Measurements from ENCODE around the gene UBQLN4.
A peak's percentile ranks its signal among the peaks of the same experiment; 100 is the strongest.

Gene UBQLN4

DNA sequence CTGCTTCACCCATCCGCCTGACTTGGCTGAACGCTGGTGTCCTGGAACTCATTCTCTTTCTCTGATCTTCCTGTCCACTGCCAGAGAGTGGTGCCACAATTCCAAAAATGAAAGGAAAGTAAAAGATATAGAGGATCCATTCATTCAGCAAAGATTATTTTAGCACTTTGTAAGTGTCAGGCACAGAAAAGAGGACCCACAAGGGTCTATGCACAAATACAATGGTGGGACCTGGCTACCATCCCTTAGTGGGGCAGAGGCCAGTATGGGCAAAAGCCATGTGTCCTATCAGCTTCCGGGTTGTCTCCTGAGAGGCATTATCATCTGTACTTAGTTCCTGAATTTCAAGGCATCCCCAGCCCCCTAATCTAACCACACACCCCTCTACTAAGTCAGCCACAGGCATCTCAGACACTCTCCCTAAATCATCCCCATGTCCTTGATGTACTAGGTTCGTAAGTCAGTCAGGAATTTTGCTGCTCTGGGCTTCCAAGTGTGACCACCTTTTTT, 51.9 kb downstream of the UBQLN4 start:
- no peak overlapping the region for H2BK15ac ChIP-seq (ENCODE audit: low read depth, poor library complexity, severe bottlenecking)

DNA sequence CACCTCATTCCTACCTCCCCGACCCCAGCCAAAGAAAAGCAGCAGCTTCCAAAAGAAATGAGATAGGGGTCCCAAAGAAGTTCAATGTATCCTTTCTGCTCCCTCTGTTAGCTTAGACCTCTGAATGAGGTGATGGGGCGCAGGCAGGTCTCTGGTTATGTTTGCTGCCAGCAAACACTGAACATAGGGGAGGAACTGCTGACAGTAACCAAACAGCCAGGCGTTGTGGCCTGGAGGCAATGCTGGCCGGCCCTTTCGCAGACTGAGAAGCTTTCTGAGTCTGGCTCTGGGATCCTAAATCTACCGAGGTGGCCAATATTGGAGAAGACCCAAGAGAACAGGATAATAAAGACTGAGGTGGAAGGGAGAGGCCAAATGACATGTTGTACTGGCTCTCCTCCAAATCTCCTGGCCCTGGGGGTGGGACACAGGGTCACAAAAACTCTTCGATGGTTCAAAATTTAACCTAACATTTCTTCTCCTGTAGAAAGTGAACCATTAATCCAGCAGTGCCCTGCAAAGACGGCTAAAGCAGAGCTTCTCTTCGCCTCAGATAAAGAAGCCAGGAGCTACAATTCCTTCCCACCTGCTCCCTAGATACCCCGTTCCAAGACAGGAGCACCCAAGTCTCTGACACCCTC, 52.5 kb downstream of the UBQLN4 start:
- H3K4ac ChIP-seq (ENCODE audit: low read depth in 1 of 2, low read length in 2 of 2): no peak overlapping the region
- no peak overlapping the region for H2BK12ac ChIP-seq (ENCODE audit: low read length in 2 of 2)
- no peak overlapping the region for H3K14ac ChIP-seq (ENCODE audit: low read length in 2 of 2)
- H3K18ac ChIP-seq (ENCODE audit: low read depth in 1 of 2, low read length in 2 of 2): no peak overlapping the region
- H3K9me3 ChIP-seq (ENCODE audit: control insufficient read depth, low read length): no peaks in the 10 kb centered on the region
- no peak overlapping the region for H2BK5ac ChIP-seq (ENCODE audit: low read depth, low read length, poor library complexity, severe bottlenecking)
- H3K9ac ChIP-seq (ENCODE audit: low read length): peak overlapping the region; percentile 62
- no peak overlapping the region for H2BK15ac ChIP-seq (ENCODE audit: low read depth, poor library complexity, severe bottlenecking)
- WGBS: 86% methylated on average over 10 of the region's 10 CpGs
- no peak overlapping the region for H3K27ac ChIP-seq (ENCODE audit: low read length, poor library complexity, severe bottlenecking)
- H3K79me1 ChIP-seq (replicated peaks; ENCODE audit: low read length, poor library complexity, severe bottlenecking): no peaks in the 10 kb centered on the region
- H2AK5ac ChIP-seq (ENCODE audit: low read length, severe bottlenecking): no peak overlapping the region
- no peak for DNase-seq
- H3K27me3 ChIP-seq (ENCODE audit: control insufficient read depth in 1 of 2, insufficient read depth in 1 of 2, low read length in 2 of 2): no peaks in the 10 kb centered on the region
- H3K4me3 ChIP-seq (ENCODE audit: insufficient read depth in 1 of 2, low read depth in 1 of 2, low read length in 2 of 2): peak overlapping the region in 1 of 2 experiments; percentile 54
- H4K8ac ChIP-seq (ENCODE audit: low read length): no peak overlapping the region
- H3K23ac ChIP-seq (ENCODE audit: low read length in 2 of 2): no peak overlapping the region
- H3K36me3 ChIP-seq (ENCODE audit: control insufficient read depth in 1 of 2, insufficient read depth in 2 of 2, low read depth in 1 of 2, low read length in 2 of 2): no peaks in the 10 kb centered on the region
- peak overlapping the region; percentile 8 for H2BK120ac ChIP-seq (ENCODE audit: low read depth, low read length)
- H3K4me2 ChIP-seq (ENCODE audit: low read length, poor library complexity, severe bottlenecking): no peak overlapping the region
- no peak overlapping the region for H4K91ac ChIP-seq (ENCODE audit: low read length)
- peaks cover 2% of the 10 kb centered on the region for H3K4me1 ChIP-seq (ENCODE audit: control insufficient read depth, insufficient read depth, low read depth, low read length)
- H2AFZ ChIP-seq (ENCODE audit: low read depth, low read length): no peak overlapping the region

More for the DNA sequence above, 51.9 kb downstream of the UBQLN4 start:
- no peak overlapping the region for H2BK12ac ChIP-seq (ENCODE audit: low read length in 2 of 2)
- H4K8ac ChIP-seq (ENCODE audit: low read length): no peak overlapping the region
- no peak overlapping the region for H2AK5ac ChIP-seq (ENCODE audit: low read length, severe bottlenecking)
- H3K27me3 ChIP-seq (ENCODE audit: control insufficient read depth in 1 of 2, insufficient read depth in 1 of 2, low read length in 2 of 2): no peaks in the 10 kb centered on the region
- WGBS: 91% methylated on average over 4 of the region's 4 CpGs
- no peaks in the 10 kb centered on the region for H3K9me3 ChIP-seq (ENCODE audit: control insufficient read depth, low read length)
- H3K9ac ChIP-seq (ENCODE audit: low read length): peak overlapping the region; percentile 62
- H3K23ac ChIP-seq (ENCODE audit: low read length in 2 of 2): no peak overlapping the region
- no peak overlapping the region for H3K14ac ChIP-seq (ENCODE audit: low read length in 2 of 2)
- no peak overlapping the region for H3K4ac ChIP-seq (ENCODE audit: low read depth in 1 of 2, low read length in 2 of 2)
- H2AFZ ChIP-seq (ENCODE audit: low read depth, low read length): no peak overlapping the region
- no peak overlapping the region for H2BK5ac ChIP-seq (ENCODE audit: low read depth, low read length, poor library complexity, severe bottlenecking)
- no peak overlapping the region for H3K18ac ChIP-seq (ENCODE audit: low read depth in 1 of 2, low read length in 2 of 2)
- peak overlapping the region in 1 of 2 experiments; percentile 54 for H3K4me3 ChIP-seq (ENCODE audit: insufficient read depth in 1 of 2, low read depth in 1 of 2, low read length in 2 of 2)
- H3K27ac ChIP-seq (ENCODE audit: low read length, poor library complexity, severe bottlenecking): no peak overlapping the region
- DNase-seq: no peak
- H2BK120ac ChIP-seq (ENCODE audit: low read depth, low read length): no peak overlapping the region
- H3K79me1 ChIP-seq (replicated peaks; ENCODE audit: low read length, poor library complexity, severe bottlenecking): no peaks in the 10 kb centered on the region
- peaks cover under 1 to 2% of the 10 kb centered on the region in 2 experiments for H3K36me3 ChIP-seq (ENCODE audit: control insufficient read depth in 1 of 2, insufficient read depth in 2 of 2, low read depth in 1 of 2, low read length in 2 of 2)
- H4K91ac ChIP-seq (ENCODE audit: low read length): no peak overlapping the region
- peaks cover 2% of the 10 kb centered on the region for H3K4me1 ChIP-seq (ENCODE audit: control insufficient read depth, insufficient read depth, low read depth, low read length)
- H3K4me2 ChIP-seq (ENCODE audit: low read length, poor library complexity, severe bottlenecking): no peak overlapping the region

DNA sequence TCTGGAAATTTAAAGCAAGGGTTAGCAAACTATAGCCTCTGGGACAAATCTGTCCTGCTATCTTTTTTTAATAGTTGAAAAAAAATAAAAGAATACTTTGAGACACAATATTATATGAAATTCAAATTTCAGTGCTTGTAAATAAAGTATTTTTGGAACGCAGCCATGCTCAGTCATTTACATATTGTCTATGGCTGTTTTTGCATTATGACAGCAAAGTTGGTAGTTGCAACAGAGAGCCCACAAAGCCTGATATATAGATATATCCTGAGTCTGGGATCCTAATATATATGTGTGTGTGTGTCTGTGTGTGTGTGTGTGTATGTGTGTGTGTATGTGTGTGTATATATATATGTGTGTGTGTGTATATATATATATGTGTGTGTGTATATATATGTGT, 53.6 kb downstream of the UBQLN4 start:
- WGBS: 100% methylated on average over 1 of the region's 1 CpG
- Histone ChIP-seq H3K36me3 (ENCODE audit: control insufficient read depth in 1 of 2, insufficient read depth in 2 of 2, low read depth in 1 of 2, low read length in 2 of 2) (no peaks in the 10 kb centered on the region), H3K79me1 (replicated peaks; ENCODE audit: low read length, poor library complexity, severe bottlenecking) (no peaks in the 10 kb centered on the region)

DNA sequence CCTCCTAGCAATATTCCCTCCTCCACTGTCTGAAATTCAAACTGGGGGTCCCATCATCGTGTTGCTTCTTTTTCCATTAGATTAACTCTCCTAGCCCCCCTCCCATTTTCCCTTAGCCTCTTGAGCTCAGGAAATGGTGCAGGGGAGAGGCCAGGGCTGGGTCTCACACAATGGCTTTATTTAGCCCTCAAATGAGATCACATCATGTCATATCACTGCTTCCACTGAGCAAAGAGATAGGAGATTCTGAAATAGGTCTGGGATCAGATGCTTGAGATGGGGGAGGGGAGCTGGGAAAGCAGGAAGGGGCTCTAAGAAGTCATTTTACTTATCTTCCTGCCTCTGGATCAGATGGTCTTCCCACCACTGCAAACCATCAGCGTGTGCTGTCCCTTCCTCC, 57.4 kb downstream of the UBQLN4 start:
- H3K9me3 ChIP-seq (ENCODE audit: control insufficient read depth, low read length): no peaks in the 10 kb centered on the region
- no peak overlapping the region for H3K14ac ChIP-seq (ENCODE audit: low read length in 2 of 2)
- H4K91ac ChIP-seq (ENCODE audit: low read length): no peak overlapping the region
- H3K4ac ChIP-seq (ENCODE audit: low read depth in 1 of 2, low read length in 2 of 2): no peak overlapping the region
- no peaks in the 10 kb centered on the region for H3K4me1 ChIP-seq (ENCODE audit: control insufficient read depth, insufficient read depth, low read depth, low read length)
- no peak overlapping the region for H3K27ac ChIP-seq (ENCODE audit: low read length, poor library complexity, severe bottlenecking)
- H2AFZ ChIP-seq (ENCODE audit: low read depth, low read length): no peak overlapping the region
- H2BK12ac ChIP-seq (ENCODE audit: low read length in 2 of 2): no peak overlapping the region
- no peak overlapping the region for H4K8ac ChIP-seq (ENCODE audit: low read length)
- H2BK120ac ChIP-seq (ENCODE audit: low read depth, low read length): no peak overlapping the region
- 33% methylated on average over 2 of the region's 2 CpGs for WGBS
- no peak overlapping the region for H3K23ac ChIP-seq (ENCODE audit: low read length in 2 of 2)
- no peak overlapping the region for H2BK15ac ChIP-seq (ENCODE audit: low read depth, poor library complexity, severe bottlenecking)
- H3K9ac ChIP-seq (ENCODE audit: low read length): no peak overlapping the region
- H2AK5ac ChIP-seq (ENCODE audit: low read length, severe bottlenecking): no peak overlapping the region
- H3K36me3 ChIP-seq (ENCODE audit: control insufficient read depth in 1 of 2, insufficient read depth in 2 of 2, low read depth in 1 of 2, low read length in 2 of 2): no peaks in the 10 kb centered on the region
- peaks cover 0 to 5% of the 10 kb centered on the region in 2 experiments for H3K27me3 ChIP-seq (ENCODE audit: control insufficient read depth in 1 of 2, insufficient read depth in 1 of 2, low read length in 2 of 2)
- H3K4me2 ChIP-seq (ENCODE audit: low read length, poor library complexity, severe bottlenecking): no peak overlapping the region
- H3K4me3 ChIP-seq (ENCODE audit: insufficient read depth in 1 of 2, low read depth in 1 of 2, low read length in 2 of 2): no peak overlapping the region
- H3K18ac ChIP-seq (ENCODE audit: low read depth in 1 of 2, low read length in 2 of 2): no peak overlapping the region
- no peak for DNase-seq
- no peak overlapping the region for H2BK5ac ChIP-seq (ENCODE audit: low read depth, low read length, poor library complexity, severe bottlenecking)
- H3K79me1 ChIP-seq (replicated peaks; ENCODE audit: low read length, poor library complexity, severe bottlenecking): no peaks in the 10 kb centered on the region

More for the DNA sequence above, 53.6 kb downstream of the UBQLN4 start:
- H3K9ac ChIP-seq (ENCODE audit: low read length): no peak overlapping the region
- no peak overlapping the region for H3K4me3 ChIP-seq (ENCODE audit: insufficient read depth in 1 of 2, low read depth in 1 of 2, low read length in 2 of 2)
- H2BK5ac ChIP-seq (ENCODE audit: low read depth, low read length, poor library complexity, severe bottlenecking): no peak overlapping the region
- no peak overlapping the region for H2BK120ac ChIP-seq (ENCODE audit: low read depth, low read length)
- H2AK5ac ChIP-seq (ENCODE audit: low read length, severe bottlenecking): no peak overlapping the region
- no peak overlapping the region for H3K14ac ChIP-seq (ENCODE audit: low read length in 2 of 2)
- H2BK15ac ChIP-seq (ENCODE audit: low read depth, poor library complexity, severe bottlenecking): no peak overlapping the region
- no peak overlapping the region for H2AFZ ChIP-seq (ENCODE audit: low read depth, low read length)
- H3K27ac ChIP-seq (ENCODE audit: low read length, poor library complexity, severe bottlenecking): no peak overlapping the region
- H2BK12ac ChIP-seq (ENCODE audit: low read length in 2 of 2): no peak overlapping the region
- no peak overlapping the region for H3K23ac ChIP-seq (ENCODE audit: low read length in 2 of 2)
- H3K27me3 ChIP-seq (ENCODE audit: control insufficient read depth in 1 of 2, insufficient read depth in 1 of 2, low read length in 2 of 2): no peaks in the 10 kb centered on the region
- no peaks in the 10 kb centered on the region for H3K9me3 ChIP-seq (ENCODE audit: control insufficient read depth, low read length)
- peaks cover 2% of the 10 kb centered on the region for H3K4me1 ChIP-seq (ENCODE audit: control insufficient read depth, insufficient read depth, low read depth, low read length)
- no peak for DNase-seq
- H3K4me2 ChIP-seq (ENCODE audit: low read length, poor library complexity, severe bottlenecking): no peak overlapping the region
- no peak overlapping the region for H3K18ac ChIP-seq (ENCODE audit: low read depth in 1 of 2, low read length in 2 of 2)
- no peak overlapping the region for H4K91ac ChIP-seq (ENCODE audit: low read length)
- H4K8ac ChIP-seq (ENCODE audit: low read length): no peak overlapping the region
- H3K4ac ChIP-seq (ENCODE audit: low read depth in 1 of 2, low read length in 2 of 2): no peak overlapping the region

All from mesenchymal stem cell (in vitro differentiated cells and primary cell).